Measurements from ENCODE around the gene ZBTB21. TPM values are rescaled to one million over a fixed set of nuclear protein-coding genes. Genes with fewer than 3 reads are reported as not detected.

Gene ZBTB21
- total and polyA plus RNA-seq, 7 donors = 0.49 to 8.8 (median 4.5) TPM

GRCh38 chr21:42021371-42022090, 11.4 kb upstream of the ZBTB21 start:
- no peak for TF ChIP-seq CTCF (IDR thresholded peaks at IDR 0.05)
- WGBS, 3 donors = 56 to 66% (median 62%) methylated on average over 20 of the region's 20 CpGs
- intact Hi-C loops (cut with DNase I) = no loop called here
- H3K27me3 ChIP-seq (ENCODE audit: insufficient read depth in 3 of 3, low read length in 2 of 3) = peaks cover 0 to 43% (median 5%) of the 10 kb centered on the region in 3 donors
- H3K4me1 ChIP-seq = no peaks in the 10 kb centered on the region
- ATAC-seq (no peak), DNase-seq (no peak)
- no peak overlapping the region for H3K4me3 ChIP-seq
- no peaks in the 10 kb centered on the region for H3K9me3 ChIP-seq
- no peaks in the 10 kb centered on the region for H3K36me3 ChIP-seq (ENCODE audit: insufficient read depth in 1 of 2, low read depth in 1 of 2)
- no peak overlapping the region for H3K27ac ChIP-seq

GRCh38 chr21:42019706-42020105, 9.5 kb upstream of the ZBTB21 start:
- no peak for TF ChIP-seq CTCF (IDR thresholded peaks at IDR 0.05)
- H3K36me3 ChIP-seq (ENCODE audit: insufficient read depth in 1 of 2, low read depth in 1 of 2) = no peaks in the 10 kb centered on the region
- no peaks in the 10 kb centered on the region for H3K9me3 ChIP-seq
- H3K4me3 ChIP-seq = no peak overlapping the region
- intact Hi-C loops (cut with DNase I) = no loop called here
- WGBS, 3 donors = 88 to 95% (median 91%) methylated on average over 6 of the region's 6 CpGs
- no peak for DNase-seq
- H3K27ac ChIP-seq = no peak overlapping the region
- H3K4me1 ChIP-seq = no peaks in the 10 kb centered on the region
- H3K27me3 ChIP-seq (ENCODE audit: insufficient read depth in 3 of 3, low read length in 2 of 3) = peaks cover 0 to 40% (median 0%) of the 10 kb centered on the region in 3 donors
- no peak for ATAC-seq

- H3K4me3 ChIP-seq = no peak overlapping the region
- H3K9me3 ChIP-seq = no peaks in the 10 kb centered on the region
- intact Hi-C loops (cut with DNase I) = no loop called here
- no peaks in the 10 kb centered on the region for H3K36me3 ChIP-seq (ENCODE audit: insufficient read depth in 1 of 2, low read depth in 1 of 2)
- 85 to 90% (median 88%) methylated on average over 11 of the region's 11 CpGs for WGBS, 3 donors
- DNase-seq (no peak), ATAC-seq (no peak)
- peaks cover 0 to 37% (median 0%) of the 10 kb centered on the region in 3 donors for H3K27me3 ChIP-seq (ENCODE audit: insufficient read depth in 3 of 3, low read length in 2 of 3)
- no peaks in the 10 kb centered on the region for H3K4me1 ChIP-seq
- H3K27ac ChIP-seq = no peak overlapping the region
- TF ChIP-seq CTCF (IDR thresholded peaks at IDR 0.05) = no peak
Measured at GRCh38 chr21:42019101-42019605, 9.0 kb upstream of the ZBTB21 start.

- intact Hi-C loops (cut with DNase I) = no loop called here
- Histone ChIP-seq H3K27ac (no peak overlapping the region), H3K36me3 (ENCODE audit: insufficient read depth in 1 of 2, low read depth in 1 of 2) (no peaks in the 10 kb centered on the region), H3K4me3 (no peak overlapping the region), H3K9me3 (no peaks in the 10 kb centered on the region), H3K4me1 (no peaks in the 10 kb centered on the region), H3K27me3 (ENCODE audit: insufficient read depth in 3 of 3, low read length in 2 of 3) (peaks cover 0 to 38% (median 0%) of the 10 kb centered on the region in 3 donors)
- ATAC-seq (no peak), DNase-seq (no peak)
- no peak for TF ChIP-seq CTCF (IDR thresholded peaks at IDR 0.05)
- WGBS, 3 donors = 70 to 87% (median 73%) methylated on average over 2 of the region's 2 CpGs
Measured at GRCh38 chr21:42017022-42017421, 6.9 kb upstream of the ZBTB21 start.

All from psoas muscle (tissue), 8 donors.